Measurements from ENCODE around the gene CHST9. TPM values are rescaled to one million over a fixed set of nuclear protein-coding genes. Genes with fewer than 3 reads are reported as not detected.

Gene CHST9
- total and polyA plus RNA-seq, 8 donors = 3.9 to 17.2 (median 7.8) TPM

GRCh38 chr18:27061488-27062095 is 123.5 kb downstream of the CHST9 start:
- intact Hi-C loops (cut with DNase I) = no loop called here
- no peaks in the 10 kb centered on the region for H3K27me3 ChIP-seq
- no peak for TF ChIP-seq CTCF (IDR thresholded peaks at IDR 0.05)
- DNase-seq (no peak), FAIRE-seq (no peak), ATAC-seq (no peak)
- H3K4me1 ChIP-seq = no peaks in the 10 kb centered on the region
- WGBS, 2 donors = 66 to 72% methylated on average over 7 of the region's 7 CpGs
- H3K9me3 ChIP-seq = no peaks in the 10 kb centered on the region
- H3K36me3 ChIP-seq = no peaks in the 10 kb centered on the region
- no peak overlapping the region for H3K4me3 ChIP-seq
- no peak overlapping the region for H3K27ac ChIP-seq

GRCh38 chr18:27057519-27058234 is 127.4 kb downstream of the CHST9 start:
- DNase-seq = no peak
- no peak for TF ChIP-seq CTCF (IDR thresholded peaks at IDR 0.05)
- H3K4me1 ChIP-seq = no peaks in the 10 kb centered on the region
- H3K27me3 ChIP-seq = no peaks in the 10 kb centered on the region
- H3K9me3 ChIP-seq = no peaks in the 10 kb centered on the region
- intact Hi-C loops (cut with DNase I) = no loop called here
- 32 to 39% methylated on average over 11 of the region's 11 CpGs for WGBS, 2 donors
- no peak for FAIRE-seq
- H3K36me3 ChIP-seq = no peaks in the 10 kb centered on the region
- ATAC-seq = peak in 3 of 4 donors; percentile 80 to 91 (median 83)
- peak overlapping the region in 2 of 4 donors; percentile 52 to 60 for H3K27ac ChIP-seq
- H3K4me3 ChIP-seq = no peak overlapping the region

GRCh38 chr18:27054926-27055325 is 130.2 kb downstream of the CHST9 start:
- Histone ChIP-seq H3K9me3 (no peaks in the 10 kb centered on the region), H3K36me3 (no peaks in the 10 kb centered on the region), H3K27ac (no peak overlapping the region), H3K4me1 (no peaks in the 10 kb centered on the region), H3K27me3 (no peaks in the 10 kb centered on the region), H3K4me3 (no peak overlapping the region)
- no peak for FAIRE-seq
- DNase-seq = no peak
- no peak for TF ChIP-seq CTCF (IDR thresholded peaks at IDR 0.05)
- WGBS, 2 donors = 35 to 53% methylated on average over 3 of the region's 3 CpGs
- intact Hi-C loops (cut with DNase I) = no loop called here
- ATAC-seq = no peak

- H3K4me1 ChIP-seq = no peaks in the 10 kb centered on the region
- no peak for FAIRE-seq
- H3K4me3 ChIP-seq = no peak overlapping the region
- H3K9me3 ChIP-seq = no peaks in the 10 kb centered on the region
- no peak for ATAC-seq
- WGBS, 2 donors = 75 to 83% methylated on average over 4 of the region's 4 CpGs
- H3K36me3 ChIP-seq = no peaks in the 10 kb centered on the region
- intact Hi-C loops (cut with DNase I) = no loop called here
- no peak for DNase-seq
- H3K27me3 ChIP-seq = no peaks in the 10 kb centered on the region
- TF ChIP-seq CTCF (IDR thresholded peaks at IDR 0.05) = no peak
- no peak overlapping the region for H3K27ac ChIP-seq
Measured at GRCh38 chr18:27049969-27050368, 135.1 kb downstream of the CHST9 start.

- 75 to 89% methylated on average over 3 of the region's 3 CpGs for WGBS, 2 donors
- TF ChIP-seq CTCF (IDR thresholded peaks at IDR 0.05) = no peak
Measured at GRCh38 chr18:27045342-27045741, 139.8 kb downstream of the CHST9 start.

More at GRCh38 chr18:27045342-27045741, 139.8 kb downstream of the CHST9 start:
- FAIRE-seq (no peak), ATAC-seq (no peak), DNase-seq (no peak)
- no peaks in the 10 kb centered on the region for H3K9me3 ChIP-seq
- H3K27me3 ChIP-seq = no peaks in the 10 kb centered on the region
- H3K4me1 ChIP-seq = no peaks in the 10 kb centered on the region
- H3K27ac ChIP-seq = no peak overlapping the region
- H3K4me3 ChIP-seq = no peak overlapping the region
- intact Hi-C loops (cut with DNase I) = no loop called here
- no peaks in the 10 kb centered on the region for H3K36me3 ChIP-seq

Measured in pancreas (tissue), 10 donors.